ENCODE measurements around the gene MICALL2. TPM values are rescaled to one million over a fixed set of nuclear protein-coding genes. Genes with fewer than 3 reads are reported as not detected.

The MICALL2 gene
- total RNA-seq, 4 donors from 2014 or later, result 111 to 272 (median 209) TPM

GRCh38 chr7:1449951-1450350 lies 9.3 kb downstream of the MICALL2 start:
- H3K27ac ChIP-seq, result peak overlapping the region in 3 of 4 donors; percentile 32 to 45 (median 34)
- H3K27me3 ChIP-seq, result no peaks in the 10 kb centered on the region
- H3K4me1 ChIP-seq, result peaks cover 0 to 51% (median 0%) of the 10 kb centered on the region in 4 donors
- DNase-seq, result no peak
- H3K36me3 ChIP-seq, result peaks cover 0 to 23% (median 0%) of the 10 kb centered on the region in 3 donors
- no peaks in the 10 kb centered on the region for H3K9me3 ChIP-seq
- TF ChIP-seq, protein P1, sequence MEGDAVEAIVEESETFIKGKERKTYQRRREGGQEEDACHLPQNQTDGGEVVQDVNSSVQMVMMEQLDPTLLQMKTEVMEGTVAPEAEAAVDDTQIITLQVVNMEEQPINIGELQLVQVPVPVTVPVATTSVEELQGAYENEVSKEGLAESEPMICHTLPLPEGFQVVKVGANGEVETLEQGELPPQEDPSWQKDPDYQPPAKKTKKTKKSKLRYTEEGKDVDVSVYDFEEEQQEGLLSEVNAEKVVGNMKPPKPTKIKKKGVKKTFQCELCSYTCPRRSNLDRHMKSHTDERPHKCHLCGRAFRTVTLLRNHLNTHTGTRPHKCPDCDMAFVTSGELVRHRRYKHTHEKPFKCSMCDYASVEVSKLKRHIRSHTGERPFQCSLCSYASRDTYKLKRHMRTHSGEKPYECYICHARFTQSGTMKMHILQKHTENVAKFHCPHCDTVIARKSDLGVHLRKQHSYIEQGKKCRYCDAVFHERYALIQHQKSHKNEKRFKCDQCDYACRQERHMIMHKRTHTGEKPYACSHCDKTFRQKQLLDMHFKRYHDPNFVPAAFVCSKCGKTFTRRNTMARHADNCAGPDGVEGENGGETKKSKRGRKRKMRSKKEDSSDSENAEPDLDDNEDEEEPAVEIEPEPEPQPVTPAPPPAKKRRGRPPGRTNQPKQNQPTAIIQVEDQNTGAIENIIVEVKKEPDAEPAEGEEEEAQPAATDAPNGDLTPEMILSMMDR (IDR thresholded peaks at IDR 0.05), result no peak
- TF ChIP-seq POLR2A (IDR thresholded peaks at IDR 0.05), result no peak
- H3K4me3 ChIP-seq, result no peak overlapping the region

GRCh38 chr7:1449501-1449900 lies 9.8 kb downstream of the MICALL2 start:
- no peak for TF ChIP-seq POLR2A (IDR thresholded peaks at IDR 0.05)
- TF ChIP-seq, protein P1 (IDR thresholded peaks at IDR 0.05), result no peak
- peaks cover 0 to 28% (median 0%) of the 10 kb centered on the region in 3 donors for H3K36me3 ChIP-seq
- H3K27ac ChIP-seq, result peak overlapping the region in 1 of 4 donors; percentile 45
- H3K9me3 ChIP-seq, result no peaks in the 10 kb centered on the region
- peaks cover 0 to 46% (median 0%) of the 10 kb centered on the region in 4 donors for H3K4me1 ChIP-seq
- no peak for DNase-seq
- no peaks in the 10 kb centered on the region for H3K27me3 ChIP-seq
- H3K4me3 ChIP-seq, result no peak overlapping the region

- no peak overlapping the region for H3K4me3 ChIP-seq
- no peaks in the 10 kb centered on the region for H3K27me3 ChIP-seq
- H3K9me3 ChIP-seq, result no peaks in the 10 kb centered on the region
- no peak for DNase-seq
- no peak for TF ChIP-seq POLR2A (IDR thresholded peaks at IDR 0.05)
- TF ChIP-seq, protein P1 (IDR thresholded peaks at IDR 0.05), result no peak
- H3K4me1 ChIP-seq, result peaks cover 0 to 41% (median 0%) of the 10 kb centered on the region in 4 donors
- peak overlapping the region in 3 of 4 donors; percentile 55 to 74 (median 61) for H3K27ac ChIP-seq
- H3K36me3 ChIP-seq, result peaks cover 0 to 31% (median 0%) of the 10 kb centered on the region in 3 donors
Measured at GRCh38 chr7:1448958-1449357, 10.3 kb downstream of the MICALL2 start.

DNA sequence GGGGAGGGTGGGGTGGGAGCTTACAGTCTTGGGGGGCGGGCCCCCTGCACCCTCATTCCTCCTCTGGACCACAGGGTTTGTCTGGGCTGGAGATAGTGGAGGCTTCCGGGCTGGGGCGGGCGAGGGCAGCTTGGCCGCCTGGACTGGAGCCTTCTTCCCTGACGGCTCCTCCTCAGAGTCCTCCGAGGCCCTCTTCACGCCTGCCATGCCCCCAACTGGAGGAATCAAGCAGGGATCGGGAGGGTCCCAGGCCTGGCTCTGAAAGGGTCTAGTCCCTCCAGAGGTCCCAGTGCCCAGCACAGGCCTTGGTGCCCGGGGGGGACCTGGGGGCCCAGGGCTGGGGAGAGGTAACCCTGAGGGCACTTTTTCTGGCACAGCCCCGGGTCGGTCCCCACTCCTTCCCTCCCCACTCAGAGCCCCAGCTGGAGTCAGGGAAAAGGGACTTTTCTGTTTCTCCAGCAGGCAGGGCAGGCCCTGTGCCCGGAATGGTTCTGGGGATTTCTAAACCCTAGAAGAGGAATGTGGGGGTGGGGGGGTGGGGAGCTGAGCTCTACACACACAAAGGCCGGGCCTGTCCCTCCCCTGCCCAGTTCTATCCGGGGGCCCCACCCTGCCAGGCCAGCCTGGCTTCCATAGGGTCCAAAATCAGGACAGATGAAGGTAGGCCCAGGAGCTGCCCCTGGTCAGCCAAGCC lies 11.6 kb downstream of the MICALL2 start:
- no peaks in the 10 kb centered on the region for H3K9me3 ChIP-seq
- no peak overlapping the region for H3K4me3 ChIP-seq
- H3K36me3 ChIP-seq, result peaks cover 0 to 36% (median 0%) of the 10 kb centered on the region in 3 donors
- TF ChIP-seq POLR2A (IDR thresholded peaks at IDR 0.05), result no peak
- TF ChIP-seq, protein P1 (IDR thresholded peaks at IDR 0.05), result no peak
- peaks cover 0 to 30% (median 0%) of the 10 kb centered on the region in 4 donors for H3K4me1 ChIP-seq
- DNase-seq, result no peak
- H3K27ac ChIP-seq, result peak overlapping the region; percentile 46 to 74 (median 58)
- H3K27me3 ChIP-seq, result no peaks in the 10 kb centered on the region

GRCh38 chr7:1447112-1447511 lies 12.2 kb downstream of the MICALL2 start:
- Histone ChIP-seq H3K27me3 (no peaks in the 10 kb centered on the region), H3K27ac (peak overlapping the region; percentile 46 to 74 (median 58)), H3K4me1 (peaks cover 0 to 30% (median 0%) of the 10 kb centered on the region in 4 donors), H3K4me3 (no peak overlapping the region), H3K9me3 (no peaks in the 10 kb centered on the region), H3K36me3 (peaks cover 0 to 37% (median 0%) of the 10 kb centered on the region in 3 donors)
- DNase-seq, result no peak
- TF ChIP-seq, protein P1 (IDR thresholded peaks at IDR 0.05), result no peak
- no peak for TF ChIP-seq POLR2A (IDR thresholded peaks at IDR 0.05)

Data from Peyer's patch (tissue), 4 donors.